GF-D8 (cell line): Measurements from ENCODE around the gene PCGF5.
"Not testable (repeated sequence)": the region's sequence is repeated elsewhere in the genome, so short reads cannot be mapped to it uniquely, and the experiment has no call there.

Experiments
- DNase-seq: peaks from one replicate; lab custom pipeline; 2025; lab: John Stamatoyannopoulos, UW

Gene PCGF5

GRCh38 chr10:91220194-91220953 lies at the start of gene PCGF5:
TSS of gene PCGF5 (plus strand) at chr10:91220663. CDS start at chr10:91222872, 2,209 bp downstream.
- DNase-seq = peak; percentile 64

DNA sequence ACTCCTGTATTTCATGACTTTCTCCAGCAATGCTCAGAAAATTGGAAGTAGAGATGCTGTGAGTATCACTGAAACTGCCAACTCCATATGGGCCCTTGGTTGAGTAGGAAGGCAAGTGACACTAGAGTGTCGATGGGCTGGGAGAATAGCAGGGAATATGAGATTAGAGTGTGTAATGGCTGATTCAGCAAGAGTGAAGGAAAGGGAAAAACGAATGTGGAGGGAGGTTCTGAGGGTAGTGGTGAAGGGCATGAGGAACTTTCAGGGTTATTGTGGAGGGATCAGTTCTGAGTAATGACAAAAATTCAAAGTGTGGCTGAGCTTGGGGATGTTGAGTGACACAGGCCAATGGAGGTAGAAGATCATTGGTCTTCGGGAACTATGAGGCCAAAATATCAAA lies 49.0 kb upstream of the PCGF5 start:
- no peak for DNase-seq

DNA sequence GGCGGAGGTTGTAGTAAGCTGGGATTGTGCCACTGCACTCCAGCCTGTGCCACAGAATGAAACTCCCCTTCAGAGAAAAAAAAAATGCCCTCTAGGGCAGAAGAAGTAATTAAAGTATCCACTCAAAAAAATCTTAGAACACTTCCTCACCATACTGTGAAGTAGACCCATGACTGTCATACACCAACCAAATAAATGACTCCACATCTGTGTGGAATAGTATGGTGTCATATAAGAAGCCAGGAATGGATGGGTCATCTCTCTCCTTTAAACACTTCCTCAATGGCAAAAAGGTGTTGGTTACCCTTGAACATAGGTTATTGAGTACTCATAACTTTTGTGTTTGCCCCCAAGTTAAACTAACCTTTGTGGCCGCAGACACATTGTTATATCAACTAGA lies 48.1 kb upstream of the PCGF5 start:
- no peak for DNase-seq

DNA sequence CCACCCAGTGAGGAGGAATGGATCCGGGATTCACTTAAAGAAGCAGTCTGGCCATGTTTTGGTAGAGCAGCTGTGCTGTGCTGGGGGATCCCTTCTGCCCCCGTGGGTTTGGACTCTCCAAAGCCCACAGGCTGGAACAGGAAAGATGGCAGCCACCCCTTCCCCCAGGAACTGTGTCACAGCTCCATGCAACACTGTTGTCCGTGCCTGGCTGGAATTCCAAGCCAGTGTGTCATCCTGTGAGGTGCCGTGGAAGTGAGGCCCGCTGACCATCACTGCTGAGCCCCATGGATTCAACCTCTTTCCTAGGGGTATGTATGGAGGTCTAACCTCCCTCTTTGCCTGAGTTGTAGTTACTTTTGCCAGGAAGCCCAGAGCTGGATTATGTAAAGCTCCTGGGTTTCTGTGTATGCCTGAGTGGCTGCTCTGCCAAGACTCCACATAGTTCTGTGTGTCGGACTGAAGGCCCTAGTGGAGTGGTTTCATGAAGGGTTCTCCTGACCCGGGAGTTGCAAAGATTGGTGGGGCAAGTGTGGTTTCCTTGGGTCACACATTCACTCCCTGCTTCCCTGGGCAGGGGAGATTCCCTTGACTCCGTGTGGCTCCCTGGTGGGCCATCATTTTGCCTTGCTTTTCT lies 35.1 kb upstream of the PCGF5 start:
- no peak for DNase-seq

- no peak for DNase-seq
Measured at GRCh38 chr10:91187156-91187555, 33.3 kb upstream of the PCGF5 start.

- DNase-seq = not testable (repeated sequence)
Measured at GRCh38 chr10:91188010-91188409, 32.5 kb upstream of the PCGF5 start.

GRCh38 chr10:91188889-91189288 lies 31.6 kb upstream of the PCGF5 start:
- no peak for DNase-seq

GRCh38 chr10:91190388-91190870 lies 30.0 kb upstream of the PCGF5 start:
- no peak for DNase-seq

DNA sequence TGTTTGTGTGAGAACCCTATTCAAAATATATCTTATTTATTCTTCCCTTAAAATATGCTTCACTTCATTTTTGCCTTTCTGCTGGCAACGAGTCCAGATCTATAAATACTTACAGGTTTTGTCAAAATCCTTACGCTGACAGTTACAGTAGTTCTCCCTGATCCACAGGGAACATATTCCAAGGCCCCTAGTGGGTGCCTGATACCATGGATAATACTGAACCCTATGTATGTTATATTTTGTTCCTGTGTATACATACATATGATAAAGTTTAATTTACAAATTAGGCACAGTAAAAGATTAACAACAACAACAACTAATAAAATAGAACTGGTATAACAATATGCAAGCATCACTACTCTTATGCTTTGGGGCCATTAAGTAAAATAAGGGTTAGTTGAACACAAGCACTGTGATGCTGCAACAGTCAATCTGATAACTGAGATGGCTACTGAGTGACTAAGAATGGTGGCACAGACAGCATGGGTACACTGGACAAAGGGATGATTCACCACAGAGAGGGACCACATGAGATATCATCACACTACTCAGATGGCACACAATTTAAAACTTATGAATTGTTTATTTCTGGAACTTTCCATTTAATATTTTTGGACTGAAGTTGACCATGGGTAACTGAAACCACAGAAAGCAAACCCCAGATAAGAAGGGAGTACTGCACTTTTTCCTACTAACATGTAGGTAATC lies 29.4 kb upstream of the PCGF5 start:
- no peak for DNase-seq

DNA sequence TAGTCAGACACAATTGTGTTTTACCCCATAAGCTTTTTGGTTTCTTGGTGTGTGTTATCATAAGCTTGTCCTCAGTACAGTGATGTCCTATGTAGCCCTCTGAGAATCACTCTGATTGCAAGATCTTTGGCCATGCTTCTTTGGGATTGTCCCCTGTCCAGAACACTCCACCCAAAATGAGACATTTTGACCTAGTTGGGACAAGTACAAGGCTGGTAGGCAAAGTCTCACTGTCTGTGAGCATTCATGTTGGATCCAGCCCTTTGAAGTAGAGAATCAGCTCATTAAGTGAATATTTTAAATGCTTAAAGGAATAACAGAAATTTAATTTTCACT lies 28.9 kb upstream of the PCGF5 start:
- DNase-seq = no peak

DNA sequence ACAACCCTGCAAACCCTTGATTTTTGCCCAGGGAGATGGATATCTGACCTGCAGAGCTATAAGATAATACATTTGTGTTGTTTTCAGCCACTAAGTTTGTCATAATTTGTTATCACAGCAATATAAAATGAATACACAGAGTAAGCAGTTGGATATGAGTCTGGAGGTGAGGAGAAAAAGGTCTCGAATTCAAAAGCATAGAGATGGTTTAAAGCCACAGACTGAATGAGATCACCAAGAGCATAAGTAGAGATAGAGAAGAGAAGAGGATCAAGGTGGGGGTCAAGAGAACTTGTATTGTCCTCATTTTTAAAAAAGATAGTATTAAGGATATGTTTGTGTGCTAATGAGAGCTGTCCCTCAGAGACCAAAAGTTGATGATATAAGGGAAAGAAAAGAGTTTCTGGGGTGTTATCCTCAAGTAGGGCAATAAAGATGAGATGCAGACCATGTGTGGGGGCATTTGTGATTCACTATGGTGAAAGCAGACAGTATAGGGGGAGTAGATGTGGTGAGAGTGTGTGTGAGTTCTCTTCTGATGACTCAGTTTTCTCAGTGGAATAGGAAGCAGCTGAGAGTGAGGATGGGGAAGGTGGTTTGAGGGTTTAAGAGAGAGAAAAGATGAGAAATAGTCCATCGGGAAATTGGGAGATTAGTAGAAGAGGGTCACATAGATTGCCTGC lies 25.8 kb upstream of the PCGF5 start:
- no peak for DNase-seq

- DNase-seq = no peak
Measured at GRCh38 chr10:91196268-91197048, 24.0 kb upstream of the PCGF5 start.

GRCh38 chr10:91197127-91197526 lies 23.3 kb upstream of the PCGF5 start:
- no peak for DNase-seq

- no peak for DNase-seq
Measured at GRCh38 chr10:91198781-91199180, 21.7 kb upstream of the PCGF5 start.

DNA sequence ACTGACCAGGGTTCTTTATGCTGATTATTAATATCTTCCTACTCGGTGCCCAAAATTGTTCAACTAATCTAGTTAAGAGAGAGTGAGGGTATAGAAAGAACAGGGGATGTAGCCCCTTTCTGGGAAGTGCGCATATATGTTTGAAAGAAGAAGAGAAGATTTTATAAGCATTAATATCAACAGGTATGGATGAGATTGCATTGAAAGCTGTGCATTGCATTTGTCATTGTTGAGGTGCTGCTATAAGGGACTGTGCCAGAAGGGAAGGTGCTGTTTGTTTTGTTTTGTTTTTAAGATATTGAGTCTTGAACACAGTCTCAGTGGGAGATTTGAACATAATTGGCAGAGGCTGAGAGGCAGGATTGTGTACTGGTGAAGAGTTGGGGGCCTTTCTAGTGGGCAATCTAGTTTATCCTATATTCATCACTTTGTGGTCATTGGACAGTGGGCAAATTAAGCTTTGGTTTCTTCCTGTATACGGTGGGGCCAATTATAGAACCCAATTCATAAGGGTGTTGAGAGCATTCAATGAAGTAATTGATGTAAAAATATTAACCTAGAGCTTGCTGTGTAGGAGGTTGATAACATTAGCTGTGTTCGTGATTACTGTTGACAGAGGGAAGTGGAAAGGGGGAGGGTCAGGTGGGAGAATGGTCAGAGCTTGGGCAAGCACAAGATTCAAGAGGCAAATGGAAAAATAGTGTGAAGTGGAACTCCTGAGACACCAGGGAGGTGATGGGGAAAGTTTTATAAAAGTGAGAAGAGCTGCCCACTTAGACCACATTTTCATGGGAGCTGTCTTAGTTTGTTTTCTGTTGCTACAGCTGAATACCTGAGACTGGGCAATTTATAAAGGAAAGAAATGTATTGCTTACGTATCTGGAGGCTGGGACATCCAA lies 19.9 kb upstream of the PCGF5 start:
- DNase-seq = no peak

DNA sequence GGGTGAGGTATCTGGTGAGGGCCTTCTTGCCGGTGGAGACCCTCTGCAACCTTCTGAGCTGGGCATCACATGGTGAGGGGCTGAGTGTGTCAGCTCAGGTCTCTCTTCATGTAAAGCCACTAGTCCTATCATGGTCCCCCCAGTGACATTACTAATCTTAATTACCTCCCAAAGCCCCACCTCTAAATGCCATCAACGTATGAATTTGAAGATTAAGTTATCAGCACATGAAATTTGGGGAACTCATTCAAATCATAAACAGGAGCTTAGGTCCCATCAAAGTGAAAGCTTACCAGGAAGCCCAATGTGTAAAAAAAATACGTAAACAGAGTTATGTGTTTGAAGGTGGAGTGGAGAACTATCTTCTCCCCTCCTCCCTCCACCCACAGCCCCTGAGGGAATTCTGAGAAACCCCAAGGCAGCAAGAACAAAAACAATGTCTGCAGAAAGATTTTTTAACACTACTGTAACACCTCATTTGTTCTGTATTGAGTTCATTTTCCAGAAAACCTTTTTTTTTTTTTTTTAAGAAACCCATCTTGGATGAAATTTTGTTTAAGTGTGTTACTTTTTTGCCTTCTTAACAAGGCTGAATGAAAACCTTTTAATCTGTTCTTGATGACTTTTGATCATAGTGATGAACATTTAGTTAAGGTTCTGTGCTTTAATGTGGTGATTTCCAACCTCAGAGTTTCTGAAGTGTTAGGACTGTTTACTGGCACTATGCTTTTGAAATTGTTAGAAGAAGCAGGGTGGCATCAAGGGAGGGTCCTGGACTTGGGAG lies 19.1 kb upstream of the PCGF5 start:
- DNase-seq = no peak

GRCh38 chr10:91206427-91206826 lies 14.0 kb upstream of the PCGF5 start:
- DNase-seq = no peak

DNA sequence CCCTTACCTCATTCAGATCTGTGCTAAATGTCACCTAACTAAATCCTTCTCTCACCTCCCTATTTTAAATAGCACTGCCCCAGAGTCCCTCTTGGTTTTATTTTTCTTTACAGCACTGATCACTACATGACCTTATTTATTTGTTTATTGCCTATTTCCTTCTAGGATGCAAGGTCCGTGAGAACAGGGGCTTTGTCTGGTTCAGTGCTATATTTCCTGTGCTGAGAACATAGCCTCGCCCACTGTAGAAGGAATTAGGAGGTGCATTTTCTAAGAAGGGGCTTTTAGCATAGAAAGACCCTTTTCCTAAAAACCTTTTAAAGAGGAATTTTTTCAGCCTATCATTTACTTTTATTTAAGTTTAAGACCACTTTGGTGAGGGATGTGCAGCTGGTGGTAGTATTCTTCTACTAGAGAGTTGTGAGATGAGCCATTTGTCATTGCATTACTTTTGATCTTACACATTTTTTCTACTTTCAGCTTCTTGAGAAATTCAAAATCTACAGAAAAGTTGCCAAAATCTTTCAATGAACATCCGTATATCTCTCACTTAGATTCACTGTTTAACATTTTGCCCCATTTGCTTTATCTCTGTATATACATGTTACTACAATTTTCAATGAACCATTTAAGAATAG lies 13.5 kb upstream of the PCGF5 start:
- no peak for DNase-seq

- DNase-seq = no peak
Measured at GRCh38 chr10:91208642-91209041, 11.8 kb upstream of the PCGF5 start.
